Measurements from ENCODE around the gene CREB3L2.
A peak's percentile ranks its signal among the peaks of the same experiment; 100 is the strongest.

Gene CREB3L2

DNA sequence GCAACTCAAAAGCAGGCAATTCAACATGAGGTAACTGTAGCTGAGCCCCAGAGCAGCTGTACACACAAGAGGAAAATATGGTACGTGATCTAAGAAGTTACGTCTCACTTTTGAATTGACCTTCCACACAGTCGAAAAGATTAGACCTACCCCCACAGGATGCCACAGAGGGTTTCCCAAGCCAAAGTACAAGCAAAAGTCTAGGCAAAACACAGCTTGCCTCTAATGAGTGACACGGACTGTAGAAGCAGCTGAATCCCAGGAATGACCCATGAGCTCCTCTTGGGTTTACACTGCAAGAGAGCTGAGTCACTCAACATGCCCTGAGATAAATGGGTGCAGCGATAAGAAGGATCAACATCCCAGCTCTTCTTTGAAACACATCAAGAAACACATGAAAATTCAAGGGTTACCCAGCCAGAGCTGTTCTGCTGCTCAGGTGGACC, 9.8 kb downstream of the CREB3L2 start:
- in situ Hi-C loops (cut with HindIII; ENCODE audit: low sequenced_read_pairs): loop anchor here (10.0 kb wide), 1 partner anchor 387 kb away; no protein-coding TSS in a partner anchor
- DNase-seq (ENCODE audit: low read depth): no peak
- H3K4me3 ChIP-seq (ENCODE audit: low read depth, low read length): no peak overlapping the region
- TF ChIP-seq, protein P1, sequence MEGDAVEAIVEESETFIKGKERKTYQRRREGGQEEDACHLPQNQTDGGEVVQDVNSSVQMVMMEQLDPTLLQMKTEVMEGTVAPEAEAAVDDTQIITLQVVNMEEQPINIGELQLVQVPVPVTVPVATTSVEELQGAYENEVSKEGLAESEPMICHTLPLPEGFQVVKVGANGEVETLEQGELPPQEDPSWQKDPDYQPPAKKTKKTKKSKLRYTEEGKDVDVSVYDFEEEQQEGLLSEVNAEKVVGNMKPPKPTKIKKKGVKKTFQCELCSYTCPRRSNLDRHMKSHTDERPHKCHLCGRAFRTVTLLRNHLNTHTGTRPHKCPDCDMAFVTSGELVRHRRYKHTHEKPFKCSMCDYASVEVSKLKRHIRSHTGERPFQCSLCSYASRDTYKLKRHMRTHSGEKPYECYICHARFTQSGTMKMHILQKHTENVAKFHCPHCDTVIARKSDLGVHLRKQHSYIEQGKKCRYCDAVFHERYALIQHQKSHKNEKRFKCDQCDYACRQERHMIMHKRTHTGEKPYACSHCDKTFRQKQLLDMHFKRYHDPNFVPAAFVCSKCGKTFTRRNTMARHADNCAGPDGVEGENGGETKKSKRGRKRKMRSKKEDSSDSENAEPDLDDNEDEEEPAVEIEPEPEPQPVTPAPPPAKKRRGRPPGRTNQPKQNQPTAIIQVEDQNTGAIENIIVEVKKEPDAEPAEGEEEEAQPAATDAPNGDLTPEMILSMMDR (IDR thresholded peaks at IDR 0.05; ENCODE audit: low read depth, low read length, missing control alignments): no peak

DNA sequence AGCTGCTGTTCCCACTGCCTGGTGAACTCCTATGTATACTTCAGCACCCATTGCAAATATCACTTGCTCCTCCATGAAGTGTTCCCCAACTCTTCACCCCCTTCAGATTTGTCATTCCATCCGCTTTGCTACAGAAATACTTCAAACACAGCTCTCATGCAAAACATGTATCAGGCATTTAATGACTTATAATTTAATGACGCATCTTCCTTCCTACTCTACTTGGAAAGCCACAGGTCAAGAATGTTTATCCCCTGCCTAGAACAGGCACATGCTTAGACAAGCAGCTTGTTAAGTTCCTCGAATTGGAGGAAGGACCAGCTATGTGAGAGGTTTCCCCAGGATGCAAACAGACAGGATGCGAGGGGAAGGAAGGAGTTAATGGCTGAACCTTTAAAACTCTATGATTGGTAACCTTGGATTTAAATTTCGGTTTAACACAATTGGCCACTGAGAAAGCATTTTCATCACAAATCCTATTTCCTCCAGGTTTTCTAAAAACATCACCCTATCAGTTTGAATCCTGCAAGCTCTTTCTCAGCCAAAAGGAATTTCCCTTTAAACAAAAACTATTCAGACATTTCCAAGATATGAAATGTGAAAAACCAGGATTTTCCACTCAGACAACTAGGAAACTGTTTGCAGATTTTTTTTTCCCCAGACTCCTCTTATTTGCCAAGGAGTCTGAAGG, 11.5 kb downstream of the CREB3L2 start:
- peak; percentile 78 for DNase-seq (ENCODE audit: low read depth)
- in situ Hi-C loops (cut with HindIII; ENCODE audit: low sequenced_read_pairs): loop anchor here (10.0 kb wide), 1 partner anchor 386 kb away; no protein-coding TSS in a partner anchor

DNA sequence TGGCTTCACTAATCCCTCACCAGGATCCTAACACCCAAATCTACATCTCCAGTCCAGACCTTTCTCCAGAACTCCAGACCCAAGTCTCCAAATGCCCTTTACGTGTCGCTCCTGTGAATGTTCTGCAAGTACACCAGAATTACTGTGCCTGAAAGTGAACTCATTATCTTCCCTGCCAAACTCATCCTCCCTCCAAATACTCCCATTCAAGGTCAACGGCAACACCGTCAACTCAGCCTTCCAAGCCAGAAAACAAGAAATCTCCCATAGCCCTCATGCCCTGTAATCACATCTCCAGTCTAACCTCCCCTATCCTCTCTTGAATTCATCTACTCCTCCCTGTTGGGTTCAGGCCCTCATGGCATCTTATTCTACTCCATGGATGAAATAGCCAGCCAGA, 12.3 kb downstream of the CREB3L2 start:
- in situ Hi-C loops (cut with HindIII; ENCODE audit: low sequenced_read_pairs): no loop called here
- H3K4me3 ChIP-seq (ENCODE audit: low read depth, low read length): no peak overlapping the region
- TF ChIP-seq, protein P1 (IDR thresholded peaks at IDR 0.05; ENCODE audit: low read depth, low read length, missing control alignments): no peak
- no peak for DNase-seq (ENCODE audit: low read depth)

More for the DNA sequence above, 11.5 kb downstream of the CREB3L2 start:
- TF ChIP-seq, protein P1 (IDR thresholded peaks at IDR 0.05; ENCODE audit: low read depth, low read length, missing control alignments): no peak
- H3K4me3 ChIP-seq (ENCODE audit: low read depth, low read length): no peak overlapping the region

DNA sequence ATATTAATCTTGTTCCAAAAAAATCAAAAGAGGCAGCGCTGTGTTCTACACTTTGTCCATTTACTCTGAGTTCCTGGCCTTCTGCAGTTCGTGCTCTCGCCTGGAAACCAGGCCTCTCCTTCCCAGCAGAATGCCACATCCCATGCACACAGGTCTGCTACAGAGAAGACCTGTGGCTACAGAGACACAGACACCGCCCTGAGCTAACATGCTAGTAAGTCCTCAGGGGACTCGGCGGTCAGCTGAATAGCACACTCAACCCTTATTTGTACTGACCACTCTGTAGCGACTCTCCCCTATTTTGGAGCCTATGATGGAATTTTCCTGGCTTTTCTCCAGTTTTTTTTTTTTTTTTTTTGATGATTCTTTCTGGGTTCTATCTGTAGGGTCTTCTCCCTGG, 12.8 kb downstream of the CREB3L2 start:
- in situ Hi-C loops (cut with HindIII; ENCODE audit: low sequenced_read_pairs): no loop called here
- DNase-seq (ENCODE audit: low read depth): no peak
- TF ChIP-seq, protein P1 (IDR thresholded peaks at IDR 0.05; ENCODE audit: low read depth, low read length, missing control alignments): no peak
- H3K4me3 ChIP-seq (ENCODE audit: low read depth, low read length): no peak overlapping the region

DNA sequence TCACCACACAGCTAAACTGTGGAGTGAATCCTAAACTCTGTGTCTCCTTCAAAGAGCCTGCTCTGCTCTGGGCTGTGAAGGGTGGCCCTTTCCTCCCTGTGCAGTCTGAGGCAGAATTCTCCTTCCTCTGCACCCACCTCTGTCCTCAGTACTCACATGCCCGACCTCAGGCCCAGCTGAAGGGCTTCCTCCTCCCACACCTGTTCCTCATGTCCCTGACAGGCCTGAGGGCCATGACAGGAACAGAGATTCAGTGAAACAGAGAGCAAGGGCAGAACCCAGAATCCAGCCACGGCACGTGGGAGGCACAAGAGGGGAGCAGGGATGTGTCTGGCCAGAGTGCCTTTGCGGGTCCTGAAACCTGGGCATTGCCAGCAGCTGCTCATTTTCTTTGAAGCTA, 13.9 kb downstream of the CREB3L2 start:
- TF ChIP-seq, protein P1 (IDR thresholded peaks at IDR 0.05; ENCODE audit: low read depth, low read length, missing control alignments): no peak
- H3K4me3 ChIP-seq (ENCODE audit: low read depth, low read length): no peak overlapping the region
- in situ Hi-C loops (cut with HindIII; ENCODE audit: low sequenced_read_pairs): no loop called here
- DNase-seq (ENCODE audit: low read depth): no peak

DNA sequence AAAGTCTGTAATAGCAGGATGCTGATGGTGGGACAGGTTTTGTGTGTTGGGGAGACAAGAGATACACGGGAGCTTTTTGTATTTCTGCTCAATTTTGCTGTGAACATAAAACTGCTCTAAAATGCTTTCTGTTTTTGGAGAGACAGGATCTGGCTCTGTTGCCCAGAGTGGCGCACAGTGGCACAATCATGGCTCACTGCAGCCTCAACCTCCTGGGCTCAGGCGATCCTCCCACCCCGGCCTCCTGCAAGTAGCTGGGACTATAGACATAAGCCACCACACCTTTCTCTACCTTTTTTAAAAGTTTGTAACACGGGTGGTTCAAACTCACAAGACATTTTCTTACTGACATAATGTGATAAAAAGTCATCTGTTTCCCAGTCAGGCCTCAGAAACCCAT, 14.3 kb downstream of the CREB3L2 start:
- H3K4me3 ChIP-seq (ENCODE audit: low read depth, low read length): no peak overlapping the region
- TF ChIP-seq, protein P1 (IDR thresholded peaks at IDR 0.05; ENCODE audit: low read depth, low read length, missing control alignments): no peak
- in situ Hi-C loops (cut with HindIII; ENCODE audit: low sequenced_read_pairs): no loop called here
- DNase-seq (ENCODE audit: low read depth): no peak
